HepG2 (cell line): ENCODE data around the gene IRF7. TPM values are rescaled to one million over a fixed set of nuclear protein-coding genes. Genes with fewer than 3 reads are reported as not detected.

Source experiments
- ADNP ChIP-seq: sonication (generic); formaldehyde crosslinking; IDR thresholded peaks from 2 replicates; pipeline ENCODE4 v1.4.0; 2020; ENCODE audit warnings: missing genetic modification reagents
- AGO1 ChIP-seq: fragments of 200-400 bp; formaldehyde crosslinking; IDR thresholded peaks from 2 replicates; pipeline ENCODE4 v1.6.1; 2017; ENCODE audit warnings: mild to moderate bottlenecking, low read depth, low read length, moderate library complexity; ENCODE audit not compliant: poor library complexity, severe bottlenecking
- ATF7-NPFF ChIP-seq: sonication (generic); formaldehyde crosslinking; IDR thresholded peaks from 2 replicates; pipeline ENCODE4 v1.8.1; 2023; ENCODE audit warnings: mild to moderate bottlenecking, low read depth, missing genetic modification reagents, moderate library complexity
- CEBPB ChIP-seq: IDR thresholded peaks from 2 replicates; pipeline ENCODE4 v1.6.1; 2011; ENCODE audit warnings: low read depth, low read length, improper control_type of control experiment, borderline replicate concordance
- CREB3 ChIP-seq: sonication (generic); formaldehyde crosslinking; IDR thresholded peaks from 2 replicates; pipeline ENCODE4 v1.5.0; 2020; ENCODE audit warnings: missing genetic modification reagents
- HNF4G ChIP-seq, 2 experiments: sonication (generic) in 1 of 2; formaldehyde crosslinking in 1 of 2; IDR thresholded peaks; 2 replicates each; pipeline versions ENCODE4 v1.4.0 to v1.6.1; 2011 to 2020; ENCODE audit warnings: borderline replicate concordance in 2 of 2, low read depth in 2 of 2, mild to moderate bottlenecking in 2 of 2, low read length in 1 of 2, missing genetic modification reagents in 1 of 2, moderate library complexity in 1 of 2
- KLF15 ChIP-seq: sonication (generic); formaldehyde crosslinking; IDR thresholded peaks from 2 replicates; pipeline ENCODE4 v1.8.1; 2023; ENCODE audit warnings: borderline replicate concordance, mild to moderate bottlenecking, inconsistent platforms, missing genetic modification reagents, mixed read lengths
- MBNL3 ChIP-seq: fragments of 250-450 bp; sonication (Bioruptor Pico); conservative IDR thresholded peaks from 2 replicates; pipeline ENCODE4 v1.8.0; 2022; ENCODE audit warnings: mild to moderate bottlenecking, inconsistent platforms
- MIXL1 ChIP-seq: IDR thresholded peaks from 2 replicates; pipeline ENCODE4 v1.6.1; 2016
- RARA ChIP-seq: IDR thresholded peaks from 2 replicates; pipeline ENCODE4 v1.6.1; 2016; ENCODE audit warnings: missing genetic modification reagents, missing compliant biosample characterization
- RORA ChIP-seq: sonication (generic); formaldehyde crosslinking; IDR thresholded peaks from 2 replicates; pipeline ENCODE4 v1.5.0; 2020; ENCODE audit warnings: mild to moderate bottlenecking, missing genetic modification reagents, moderate library complexity
- SOX5 ChIP-seq: IDR thresholded peaks from 2 replicates; pipeline ENCODE4 v1.6.1; 2016; ENCODE audit warnings: borderline replicate concordance
- SRF ChIP-seq: IDR thresholded peaks from 2 replicates; pipeline ENCODE4 v1.6.1; 2011; ENCODE audit warnings: mild to moderate bottlenecking, low read depth, low read length, moderate library complexity
- TEAD3 ChIP-seq: optimal IDR thresholded peaks from 2 replicates; pipeline ENCODE3; 2016; ENCODE audit warnings: borderline replicate concordance
- ZBTB8A ChIP-seq: sonication (generic); formaldehyde crosslinking; IDR thresholded peaks from 2 replicates; pipeline ENCODE4 v1.4.0; 2020; ENCODE audit warnings: mild to moderate bottlenecking, low read depth, missing genetic modification reagents, borderline replicate concordance
- ZNF232 ChIP-seq: sonication (generic); formaldehyde crosslinking; IDR thresholded peaks from 2 replicates; pipeline ENCODE4 v1.4.0; 2020; ENCODE audit warnings: missing genetic modification reagents, borderline replicate concordance
- ZNF329 ChIP-seq: sonication (generic); formaldehyde crosslinking; IDR thresholded peaks from 2 replicates; pipeline ENCODE4 v1.9.0; 2021; ENCODE audit warnings: low read depth, mild to moderate bottlenecking, missing genetic modification reagents
- ZNF569 ChIP-seq: sonication (generic); formaldehyde crosslinking; IDR thresholded peaks from 2 replicates; pipeline ENCODE4 v1.5.0; 2020; ENCODE audit warnings: mild to moderate bottlenecking, missing genetic modification reagents, moderate library complexity, borderline replicate concordance
- ZNF879 ChIP-seq: sonication (generic); formaldehyde crosslinking; IDR thresholded peaks from 2 replicates; pipeline ENCODE4 v1.8.1; 2023; ENCODE audit warnings: missing genetic modification reagents
- ZSCAN25 ChIP-seq: sonication (generic); formaldehyde crosslinking; IDR thresholded peaks from 2 replicates; pipeline ENCODE4 v1.8.0; 2022; ENCODE audit warnings: mild to moderate bottlenecking, missing genetic modification reagents
- polyA plus RNA-seq, 8 experiments: library from polyadenylated mRNA; depleted of rRNA in 3 of 8; stranded (reverse) in 7 of 8; unstranded in 1 of 8; fragments of >200 nt; fragmentation: Illumina TruSeq in 4 of 8; extraction: Trizol in 4 of 8; gene quantifications; 2 replicates each; pipeline versions ENCODE4 v1.2.1 to v1.2.3, GENCODE V29; 2011 to 2016; ENCODE audit warnings: low read depth in 4 of 8, missing spikeins in 1 of 8, mixed read lengths in 1 of 8; ENCODE audit not compliant: insufficient read depth in 1 of 8
- total RNA-seq, 5 experiments: library from RNA; depleted of rRNA; stranded (reverse); fragments of >200 nt; fragmentation: Illumina TruSeq; extraction: Trizol; gene quantifications; 2 replicates each; pipeline ENCODE4 v1.2.3, GENCODE V29; 2016; ENCODE audit warnings: low read depth in 1 of 5
- TF ChIP-seq, protein P1 (sequence below): IDR thresholded peaks from 2 replicates; pipeline ENCODE4 v1.6.1; 2012; ENCODE audit warnings: low read length, improper control_type of control experiment
- TF ChIP-seq, protein P2 (sequence below): sonication (generic); formaldehyde crosslinking; IDR thresholded peaks from 2 replicates; pipeline ENCODE4 v1.8.1; 2023; ENCODE audit warnings: mild to moderate bottlenecking, inconsistent platforms, moderate library complexity, missing genetic modification reagents, borderline replicate concordance
- TF ChIP-seq, protein P3 (sequence below): sonication (generic); formaldehyde crosslinking; conservative IDR thresholded peaks from 2 replicates; pipeline ENCODE4 v1.8.0; 2022; ENCODE audit warnings: missing genetic modification reagents

IRF7 gene
- total and polyA plus RNA-seq, 2 of the 13 experiments (the other 11 are each of a cell fraction or from before 2014, with no cell fraction given) = not detected

GRCh38 chr11:569158-569885 is 46.4 kb downstream of the IRF7 start (continued):
- TF ChIP-seq SRF = no peak
- TF ChIP-seq, protein P1, sequence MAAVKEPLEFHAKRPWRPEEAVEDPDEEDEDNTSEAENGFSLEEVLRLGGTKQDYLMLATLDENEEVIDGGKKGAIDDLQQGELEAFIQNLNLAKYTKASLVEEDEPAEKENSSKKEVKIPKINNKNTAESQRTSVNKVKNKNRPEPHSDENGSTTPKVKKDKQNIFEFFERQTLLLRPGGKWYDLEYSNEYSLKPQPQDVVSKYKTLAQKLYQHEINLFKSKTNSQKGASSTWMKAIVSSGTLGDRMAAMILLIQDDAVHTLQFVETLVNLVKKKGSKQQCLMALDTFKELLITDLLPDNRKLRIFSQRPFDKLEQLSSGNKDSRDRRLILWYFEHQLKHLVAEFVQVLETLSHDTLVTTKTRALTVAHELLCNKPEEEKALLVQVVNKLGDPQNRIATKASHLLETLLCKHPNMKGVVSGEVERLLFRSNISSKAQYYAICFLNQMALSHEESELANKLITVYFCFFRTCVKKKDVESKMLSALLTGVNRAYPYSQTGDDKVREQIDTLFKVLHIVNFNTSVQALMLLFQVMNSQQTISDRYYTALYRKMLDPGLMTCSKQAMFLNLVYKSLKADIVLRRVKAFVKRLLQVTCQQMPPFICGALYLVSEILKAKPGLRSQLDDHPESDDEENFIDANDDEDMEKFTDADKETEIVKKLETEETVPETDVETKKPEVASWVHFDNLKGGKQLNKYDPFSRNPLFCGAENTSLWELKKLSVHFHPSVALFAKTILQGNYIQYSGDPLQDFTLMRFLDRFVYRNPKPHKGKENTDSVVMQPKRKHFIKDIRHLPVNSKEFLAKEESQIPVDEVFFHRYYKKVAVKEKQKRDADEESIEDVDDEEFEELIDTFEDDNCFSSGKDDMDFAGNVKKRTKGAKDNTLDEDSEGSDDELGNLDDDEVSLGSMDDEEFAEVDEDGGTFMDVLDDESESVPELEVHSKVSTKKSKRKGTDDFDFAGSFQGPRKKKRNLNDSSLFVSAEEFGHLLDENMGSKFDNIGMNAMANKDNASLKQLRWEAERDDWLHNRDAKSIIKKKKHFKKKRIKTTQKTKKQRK = no peak
- peak; percentile 66; the same call in 1 of the 2 replicates for TF ChIP-seq ZNF232 (CRISPR knock-in tag)
- TF ChIP-seq, protein P2, sequence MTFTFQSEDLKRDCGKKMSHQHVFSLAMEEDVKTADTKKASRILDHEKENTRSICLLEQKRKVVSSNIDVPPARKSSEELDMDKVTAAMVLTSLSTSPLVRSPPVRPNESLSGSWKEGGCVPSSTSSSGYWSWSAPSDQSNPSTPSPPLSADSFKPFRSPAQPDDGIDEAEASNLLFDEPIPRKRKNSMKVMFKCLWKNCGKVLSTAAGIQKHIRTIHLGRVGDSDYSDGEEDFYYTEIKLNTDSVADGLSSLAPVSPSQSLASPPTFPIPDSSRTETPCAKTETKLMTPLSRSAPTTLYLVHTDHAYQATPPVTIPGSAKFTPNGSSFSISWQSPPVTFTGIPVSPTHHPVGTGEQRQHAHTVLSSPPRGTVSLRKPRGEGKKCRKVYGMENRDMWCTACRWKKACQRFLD = no peak
- no peak for TF ChIP-seq KLF15 (CRISPR knock-in tag)
- no peak for TF ChIP-seq CREB3 (CRISPR knock-in tag)
- TF ChIP-seq TEAD3 (CRISPR knock-in tag) = no peak
- TF ChIP-seq RARA (CRISPR knock-in tag) = peak; percentile 58
- TF ChIP-seq RORA = no peak
- no peak for TF ChIP-seq ZNF329 (CRISPR knock-in tag)
- no peak for TF ChIP-seq SOX5 (CRISPR knock-in tag)
- no peak for TF ChIP-seq MBNL3 (CRISPR knock-in tag)
- TF ChIP-seq CEBPB = no peak
- no peak for TF ChIP-seq ZSCAN25 (CRISPR knock-in tag)
- 0 out of 2 replicates have a peak, but pooled peaks have one; percentile 10 for TF ChIP-seq HNF4G (IDR thresholded peaks at IDR 0.05; ENCODE audit: borderline replicate concordance, low read depth, low read length)
- TF ChIP-seq HNF4G (CRISPR knock-in tag; IDR thresholded peaks at IDR 0.05; ENCODE audit: borderline replicate concordance, low read depth) = no peak
- no peak for TF ChIP-seq ZNF569 (CRISPR knock-in tag)
- no peak for TF ChIP-seq ZBTB8A (CRISPR knock-in tag)
- TF ChIP-seq ADNP (CRISPR knock-in tag) = no peak
- peak; percentile 17; the same call in 1 of the 2 replicates for TF ChIP-seq ATF7-NPFF (CRISPR knock-in tag)
- TF ChIP-seq, protein P3, sequence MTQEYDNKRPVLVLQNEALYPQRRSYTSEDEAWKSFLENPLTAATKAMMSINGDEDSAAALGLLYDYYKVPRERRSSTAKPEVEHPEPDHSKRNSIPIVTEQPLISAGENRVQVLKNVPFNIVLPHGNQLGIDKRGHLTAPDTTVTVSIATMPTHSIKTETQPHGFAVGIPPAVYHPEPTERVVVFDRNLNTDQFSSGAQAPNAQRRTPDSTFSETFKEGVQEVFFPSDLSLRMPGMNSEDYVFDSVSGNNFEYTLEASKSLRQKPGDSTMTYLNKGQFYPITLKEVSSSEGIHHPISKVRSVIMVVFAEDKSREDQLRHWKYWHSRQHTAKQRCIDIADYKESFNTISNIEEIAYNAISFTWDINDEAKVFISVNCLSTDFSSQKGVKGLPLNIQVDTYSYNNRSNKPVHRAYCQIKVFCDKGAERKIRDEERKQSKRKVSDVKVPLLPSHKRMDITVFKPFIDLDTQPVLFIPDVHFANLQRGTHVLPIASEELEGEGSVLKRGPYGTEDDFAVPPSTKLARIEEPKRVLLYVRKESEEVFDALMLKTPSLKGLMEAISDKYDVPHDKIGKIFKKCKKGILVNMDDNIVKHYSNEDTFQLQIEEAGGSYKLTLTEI = no peak
- no peak for TF ChIP-seq MIXL1 (CRISPR knock-in tag)
- no peak for TF ChIP-seq AGO1
- no peak for TF ChIP-seq ZNF879
